ENCODE results near the gene ATP2B1. TPM values are rescaled to one million over a fixed set of nuclear protein-coding genes. Genes with fewer than 3 reads are reported as not detected.

ATP2B1 gene
- total RNA-seq, 4 donors from 2014 or later, result 18.0 to 59.8 (median 25.0) TPM

DNA sequence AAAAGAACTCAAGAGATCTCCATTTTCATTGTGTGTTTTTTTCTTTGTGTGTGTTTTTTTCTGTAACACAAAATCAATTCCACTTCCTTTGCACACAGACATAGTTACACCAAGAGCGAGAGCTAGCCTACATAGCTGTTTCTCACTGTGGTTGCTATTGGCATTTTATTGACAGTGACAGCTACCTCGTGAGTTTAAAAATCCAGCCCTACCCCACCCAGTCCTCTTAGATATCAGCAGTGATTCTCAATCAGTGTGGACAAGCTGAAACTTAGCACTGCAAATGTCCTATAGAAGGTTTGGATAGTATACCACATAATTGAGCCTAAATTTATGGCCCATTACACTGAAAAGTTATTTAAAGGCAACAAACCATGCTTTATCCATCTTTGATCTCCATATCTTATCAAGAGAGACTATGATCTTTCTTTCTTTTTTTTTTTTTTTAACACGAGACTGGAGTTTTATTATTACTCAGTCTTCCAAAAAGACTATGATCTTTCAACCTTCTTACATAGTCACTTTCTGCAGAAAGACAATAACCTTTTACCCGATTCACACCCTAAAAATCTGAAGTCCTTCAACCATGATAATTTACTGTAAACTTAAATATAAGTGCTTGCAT lies 46.8 kb downstream of the ATP2B1 start:
- WGBS, 2 donors, result 75% methylated on average over 4 of the region's 4 CpGs
- TF ChIP-seq, protein P1, sequence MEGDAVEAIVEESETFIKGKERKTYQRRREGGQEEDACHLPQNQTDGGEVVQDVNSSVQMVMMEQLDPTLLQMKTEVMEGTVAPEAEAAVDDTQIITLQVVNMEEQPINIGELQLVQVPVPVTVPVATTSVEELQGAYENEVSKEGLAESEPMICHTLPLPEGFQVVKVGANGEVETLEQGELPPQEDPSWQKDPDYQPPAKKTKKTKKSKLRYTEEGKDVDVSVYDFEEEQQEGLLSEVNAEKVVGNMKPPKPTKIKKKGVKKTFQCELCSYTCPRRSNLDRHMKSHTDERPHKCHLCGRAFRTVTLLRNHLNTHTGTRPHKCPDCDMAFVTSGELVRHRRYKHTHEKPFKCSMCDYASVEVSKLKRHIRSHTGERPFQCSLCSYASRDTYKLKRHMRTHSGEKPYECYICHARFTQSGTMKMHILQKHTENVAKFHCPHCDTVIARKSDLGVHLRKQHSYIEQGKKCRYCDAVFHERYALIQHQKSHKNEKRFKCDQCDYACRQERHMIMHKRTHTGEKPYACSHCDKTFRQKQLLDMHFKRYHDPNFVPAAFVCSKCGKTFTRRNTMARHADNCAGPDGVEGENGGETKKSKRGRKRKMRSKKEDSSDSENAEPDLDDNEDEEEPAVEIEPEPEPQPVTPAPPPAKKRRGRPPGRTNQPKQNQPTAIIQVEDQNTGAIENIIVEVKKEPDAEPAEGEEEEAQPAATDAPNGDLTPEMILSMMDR (IDR thresholded peaks at IDR 0.05), result no peak
- TF ChIP-seq POLR2A (IDR thresholded peaks at IDR 0.05), result no peak
- DNase-seq (ENCODE audit: low spot score in 2 of 2), result no peak
- H3K4me3 ChIP-seq (ENCODE audit: low read depth, poor library complexity, severe bottlenecking), result no peak overlapping the region
- intact Hi-C loops (cut with DNase I; ENCODE audit: low total_unique reads), result no loop called here

- TF ChIP-seq, protein P1 (IDR thresholded peaks at IDR 0.05), result no peak
- no peak for TF ChIP-seq POLR2A (IDR thresholded peaks at IDR 0.05)
- no peak overlapping the region for H3K4me3 ChIP-seq (ENCODE audit: low read depth, poor library complexity, severe bottlenecking)
- intact Hi-C loops (cut with DNase I; ENCODE audit: low total_unique reads), result no loop called here
- no peak for DNase-seq (ENCODE audit: low spot score in 2 of 2)
- 69 to 76% methylated on average over 1 of the region's 1 CpG for WGBS, 2 donors
These were observed 50.9 kb downstream of the ATP2B1 start for GRCh38 chr12:89657739-89658138.

GRCh38 chr12:89657066-89657465 lies 51.6 kb downstream of the ATP2B1 start:
- WGBS, 2 donors, result 89 to 91% methylated on average over 2 of the region's 2 CpGs
- intact Hi-C loops (cut with DNase I; ENCODE audit: low total_unique reads), result no loop called here
- no peak for DNase-seq (ENCODE audit: low spot score in 2 of 2)
- no peak overlapping the region for H3K4me3 ChIP-seq (ENCODE audit: low read depth, poor library complexity, severe bottlenecking)
- no peak for TF ChIP-seq POLR2A (IDR thresholded peaks at IDR 0.05)
- TF ChIP-seq, protein P1 (IDR thresholded peaks at IDR 0.05), result no peak

GRCh38 chr12:89655841-89656240 lies 52.8 kb downstream of the ATP2B1 start:
- 92 to 100% methylated on average over 1 of the region's 1 CpG for WGBS, 2 donors
- no peak overlapping the region for H3K4me3 ChIP-seq (ENCODE audit: low read depth, poor library complexity, severe bottlenecking)
- DNase-seq (ENCODE audit: low spot score in 2 of 2), result no peak
- intact Hi-C loops (cut with DNase I; ENCODE audit: low total_unique reads), result no loop called here
- TF ChIP-seq POLR2A (IDR thresholded peaks at IDR 0.05), result no peak
- TF ChIP-seq, protein P1 (IDR thresholded peaks at IDR 0.05), result no peak

GRCh38 chr12:89651192-89651591 lies 57.4 kb downstream of the ATP2B1 start:
- TF ChIP-seq, protein P1 (IDR thresholded peaks at IDR 0.05), result no peak
- TF ChIP-seq POLR2A (IDR thresholded peaks at IDR 0.05), result no peak
- no peak overlapping the region for H3K4me3 ChIP-seq (ENCODE audit: low read depth, poor library complexity, severe bottlenecking)
- 90 to 93% methylated on average over 4 of the region's 4 CpGs for WGBS, 2 donors
- intact Hi-C loops (cut with DNase I; ENCODE audit: low total_unique reads), result no loop called here
- no peak for DNase-seq (ENCODE audit: low spot score in 2 of 2)

- no peak overlapping the region for H3K4me3 ChIP-seq (ENCODE audit: low read depth, poor library complexity, severe bottlenecking)
- DNase-seq (ENCODE audit: low spot score in 2 of 2), result no peak
- TF ChIP-seq, protein P1 (IDR thresholded peaks at IDR 0.05), result no peak
- TF ChIP-seq POLR2A (IDR thresholded peaks at IDR 0.05), result no peak
- WGBS, 2 donors, result 97% methylated on average over 2 of the region's 2 CpGs
- intact Hi-C loops (cut with DNase I; ENCODE audit: low total_unique reads), result no loop called here
These were observed 58.4 kb downstream of the ATP2B1 start for GRCh38 chr12:89650239-89650638.
